ENCODE results near the gene COA8. TPM values are rescaled to one million over a fixed set of nuclear protein-coding genes. Genes with fewer than 3 reads are reported as not detected.
"Not testable (repeated sequence)": the region's sequence is repeated elsewhere in the genome, so short reads cannot be mapped to it uniquely, and the experiment has no call there.

COA8 gene
- total and polyA plus RNA-seq, 2 donors from 2014 or later = 40.7 to 65.1 TPM

DNA sequence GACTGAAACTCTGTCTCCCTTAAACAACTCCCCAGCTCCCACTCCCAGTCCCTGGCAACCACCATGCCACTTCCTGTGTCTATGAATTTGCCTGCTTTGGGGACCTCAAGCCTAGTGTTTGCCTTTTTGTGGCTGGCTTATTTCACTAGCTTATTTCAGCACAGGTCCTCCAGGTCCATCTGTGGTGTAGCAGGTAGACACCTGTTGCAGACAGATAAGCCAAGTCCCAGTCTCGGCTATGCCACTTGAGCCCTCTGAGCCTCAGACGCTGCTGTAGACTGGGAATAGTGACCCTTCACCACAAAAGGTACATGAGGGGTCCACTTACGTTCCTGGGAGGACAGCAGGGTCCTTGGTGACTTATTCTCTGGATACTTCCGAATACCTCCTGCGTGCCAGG lies 41.9 kb downstream of the COA8 start:
- DNase-seq (no peak), FAIRE-seq (no peak)
- TF ChIP-seq, protein P1, sequence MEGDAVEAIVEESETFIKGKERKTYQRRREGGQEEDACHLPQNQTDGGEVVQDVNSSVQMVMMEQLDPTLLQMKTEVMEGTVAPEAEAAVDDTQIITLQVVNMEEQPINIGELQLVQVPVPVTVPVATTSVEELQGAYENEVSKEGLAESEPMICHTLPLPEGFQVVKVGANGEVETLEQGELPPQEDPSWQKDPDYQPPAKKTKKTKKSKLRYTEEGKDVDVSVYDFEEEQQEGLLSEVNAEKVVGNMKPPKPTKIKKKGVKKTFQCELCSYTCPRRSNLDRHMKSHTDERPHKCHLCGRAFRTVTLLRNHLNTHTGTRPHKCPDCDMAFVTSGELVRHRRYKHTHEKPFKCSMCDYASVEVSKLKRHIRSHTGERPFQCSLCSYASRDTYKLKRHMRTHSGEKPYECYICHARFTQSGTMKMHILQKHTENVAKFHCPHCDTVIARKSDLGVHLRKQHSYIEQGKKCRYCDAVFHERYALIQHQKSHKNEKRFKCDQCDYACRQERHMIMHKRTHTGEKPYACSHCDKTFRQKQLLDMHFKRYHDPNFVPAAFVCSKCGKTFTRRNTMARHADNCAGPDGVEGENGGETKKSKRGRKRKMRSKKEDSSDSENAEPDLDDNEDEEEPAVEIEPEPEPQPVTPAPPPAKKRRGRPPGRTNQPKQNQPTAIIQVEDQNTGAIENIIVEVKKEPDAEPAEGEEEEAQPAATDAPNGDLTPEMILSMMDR (IDR thresholded peaks at IDR 0.05; ENCODE audit: borderline replicate concordance, extremely low read depth, insufficient read depth) = no peak
- Histone ChIP-seq H3K4me3 (ENCODE audit: low read length in 3 of 3) (no peak overlapping the region), H3K9ac (ENCODE audit: low read length in 3 of 3) (no peak overlapping the region), H3K27me3 (ENCODE audit: control insufficient read depth, insufficient read depth, low read length) (no peaks in the 10 kb centered on the region), H3K4me1 (ENCODE audit: control insufficient read depth in 2 of 3, insufficient read depth in 2 of 3, low read depth in 1 of 3, low read length in 3 of 3) (peaks cover 0 to 10% (median 0%) of the 10 kb centered on the region in 3 donors), H3K27ac (ENCODE audit: low read depth in 2 of 2, low read length in 2 of 2) (no peak overlapping the region), H3K9me3 (ENCODE audit: control insufficient read depth in 2 of 3, insufficient read depth in 1 of 3, low read length in 3 of 3) (no peaks in the 10 kb centered on the region), H3K36me3 (ENCODE audit: control insufficient read depth in 2 of 3, insufficient read depth in 3 of 3, low read length in 3 of 3) (no peaks in the 10 kb centered on the region)
- intact Hi-C loops (cut with DNase I) = no loop called here

DNA sequence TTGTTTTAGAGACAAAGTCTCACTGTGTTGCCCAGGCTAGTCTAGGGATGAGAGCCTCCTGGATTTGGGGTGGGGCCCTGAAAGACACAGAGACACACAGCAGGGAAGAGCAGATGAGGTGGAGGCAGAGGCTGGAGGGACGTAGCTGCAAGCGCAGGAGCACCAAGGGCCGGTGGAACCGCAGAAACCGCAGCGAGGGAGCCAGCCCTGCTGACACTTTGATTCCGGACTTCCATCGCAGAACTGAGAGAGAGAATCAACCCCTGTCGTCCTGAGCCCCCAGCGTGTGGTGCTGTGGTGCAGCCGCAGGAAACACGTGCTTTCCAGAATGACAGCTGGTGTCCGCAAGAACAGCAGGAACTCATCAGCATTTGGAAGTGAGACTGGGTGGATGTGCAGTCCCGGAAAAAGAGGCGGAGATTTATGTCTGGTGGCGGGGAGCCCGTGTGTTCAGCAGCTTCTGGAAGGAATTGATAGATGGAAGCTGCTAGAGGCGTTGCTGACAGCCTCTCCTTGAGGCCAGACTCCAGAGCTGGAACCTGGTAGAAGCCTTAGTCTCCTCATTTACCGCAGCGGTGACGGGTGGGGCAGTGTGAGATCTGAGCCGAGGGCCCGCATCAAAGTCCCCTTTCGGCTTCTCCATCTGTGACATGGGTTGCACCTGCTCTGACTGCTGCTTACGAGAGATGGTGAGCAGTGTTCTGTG lies 44.4 kb downstream of the COA8 start:
- H3K9ac ChIP-seq (ENCODE audit: low read length in 3 of 3) = no peak overlapping the region

DNA sequence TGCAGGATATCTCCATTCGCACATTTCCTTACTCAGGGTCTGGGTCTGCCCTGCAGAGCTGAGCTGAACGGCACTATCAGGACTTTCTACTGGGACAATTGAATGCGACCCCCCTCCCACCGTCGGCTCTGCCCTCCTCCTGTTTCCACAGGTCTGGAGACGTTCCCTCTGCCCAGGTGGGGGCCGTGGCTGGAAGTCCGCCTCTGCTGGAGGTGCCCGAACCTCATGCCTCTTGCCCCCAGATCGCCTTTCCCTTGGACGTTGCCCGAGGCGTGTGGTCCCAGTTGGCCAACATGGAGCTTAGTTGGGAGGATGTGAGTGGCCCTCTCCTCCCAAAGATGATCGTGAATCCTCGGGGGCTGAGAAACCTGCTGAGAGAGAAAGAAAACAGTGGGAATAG lies 45.1 kb downstream of the COA8 start:
- H3K9me3 ChIP-seq (ENCODE audit: control insufficient read depth in 2 of 3, insufficient read depth in 1 of 3, low read length in 3 of 3) = peaks cover 0 to 5% (median 0%) of the 10 kb centered on the region in 3 donors
- no peaks in the 10 kb centered on the region for H3K27me3 ChIP-seq (ENCODE audit: control insufficient read depth, insufficient read depth, low read length)
- H3K36me3 ChIP-seq (ENCODE audit: control insufficient read depth in 2 of 3, insufficient read depth in 3 of 3, low read length in 3 of 3) = no peaks in the 10 kb centered on the region
- TF ChIP-seq, protein P1 (IDR thresholded peaks at IDR 0.05; ENCODE audit: borderline replicate concordance, extremely low read depth, insufficient read depth) = no peak
- intact Hi-C loops (cut with DNase I) = no loop called here
- FAIRE-seq = no peak
- H3K9ac ChIP-seq (ENCODE audit: low read length in 3 of 3) = no peak overlapping the region
- H3K4me3 ChIP-seq (ENCODE audit: low read length in 3 of 3) = peak overlapping the region in 1 of 3 donors; percentile 1
- DNase-seq = peak in 1 of 5 donors; percentile 25
- no peak overlapping the region for H3K27ac ChIP-seq (ENCODE audit: low read depth in 2 of 2, low read length in 2 of 2)
- H3K4me1 ChIP-seq (ENCODE audit: control insufficient read depth in 2 of 3, insufficient read depth in 2 of 3, low read depth in 1 of 3, low read length in 3 of 3) = peaks cover 0 to 10% (median 0%) of the 10 kb centered on the region in 3 donors

More for the DNA sequence above, 44.4 kb downstream of the COA8 start:
- FAIRE-seq = no peak
- Histone ChIP-seq H3K27ac (ENCODE audit: low read depth in 2 of 2, low read length in 2 of 2) (no peak overlapping the region), H3K4me1 (ENCODE audit: control insufficient read depth in 2 of 3, insufficient read depth in 2 of 3, low read depth in 1 of 3, low read length in 3 of 3) (peaks cover 0 to 10% (median 0%) of the 10 kb centered on the region in 3 donors), H3K36me3 (ENCODE audit: control insufficient read depth in 2 of 3, insufficient read depth in 3 of 3, low read length in 3 of 3) (no peaks in the 10 kb centered on the region), H3K9me3 (ENCODE audit: control insufficient read depth in 2 of 3, insufficient read depth in 1 of 3, low read length in 3 of 3) (peaks cover 0 to 5% (median 0%) of the 10 kb centered on the region in 3 donors), H3K27me3 (ENCODE audit: control insufficient read depth, insufficient read depth, low read length) (no peaks in the 10 kb centered on the region), H3K4me3 (ENCODE audit: low read length in 3 of 3) (peak overlapping the region in 1 of 3 donors; percentile 1)
- peak; percentile 88 to 97 (median 90) for DNase-seq
- intact Hi-C loops (cut with DNase I) = no loop called here
- TF ChIP-seq, protein P1 (IDR thresholded peaks at IDR 0.05; ENCODE audit: borderline replicate concordance, extremely low read depth, insufficient read depth) = peak; percentile 24

DNA sequence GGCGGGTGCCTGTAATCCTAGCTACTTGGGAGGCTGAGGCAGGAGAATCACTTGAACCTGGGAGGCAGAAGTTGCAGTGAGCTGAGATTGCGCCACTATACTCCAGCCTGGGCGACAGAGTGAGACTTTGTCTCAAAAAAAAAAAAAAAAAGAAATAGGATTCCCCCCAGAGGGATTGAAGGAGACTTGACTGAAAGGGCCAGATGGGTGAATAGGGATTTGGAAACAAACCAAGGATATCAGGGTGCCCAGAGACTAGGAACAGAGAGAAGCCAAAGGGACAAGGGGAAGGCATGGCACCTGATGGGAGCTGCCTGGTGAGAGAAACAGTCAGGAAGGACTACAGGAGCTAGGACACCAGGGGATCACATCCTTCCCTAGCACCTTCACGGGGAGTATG lies 46.3 kb downstream of the COA8 start:
- H3K36me3 ChIP-seq (ENCODE audit: control insufficient read depth in 2 of 3, insufficient read depth in 3 of 3, low read length in 3 of 3); intact Hi-C loops (cut with DNase I); H3K27me3 ChIP-seq (ENCODE audit: control insufficient read depth, insufficient read depth, low read length); H3K27ac ChIP-seq (ENCODE audit: low read depth in 2 of 2, low read length in 2 of 2); H3K9ac ChIP-seq (ENCODE audit: low read length in 3 of 3); FAIRE-seq; DNase-seq; H3K9me3 ChIP-seq (ENCODE audit: control insufficient read depth in 2 of 3, insufficient read depth in 1 of 3, low read length in 3 of 3); H3K4me3 ChIP-seq (ENCODE audit: low read length in 3 of 3): not testable (repeated sequence)
- H3K4me1 ChIP-seq (ENCODE audit: control insufficient read depth in 2 of 3, insufficient read depth in 2 of 3, low read depth in 1 of 3, low read length in 3 of 3) = peaks cover 0 to 10% (median 0%) of the 10 kb centered on the region in 3 donors

Data from kidney (tissue), 14 donors.